ENCODE measurements around the gene NPFFR2.

Gene NPFFR2

DNA sequence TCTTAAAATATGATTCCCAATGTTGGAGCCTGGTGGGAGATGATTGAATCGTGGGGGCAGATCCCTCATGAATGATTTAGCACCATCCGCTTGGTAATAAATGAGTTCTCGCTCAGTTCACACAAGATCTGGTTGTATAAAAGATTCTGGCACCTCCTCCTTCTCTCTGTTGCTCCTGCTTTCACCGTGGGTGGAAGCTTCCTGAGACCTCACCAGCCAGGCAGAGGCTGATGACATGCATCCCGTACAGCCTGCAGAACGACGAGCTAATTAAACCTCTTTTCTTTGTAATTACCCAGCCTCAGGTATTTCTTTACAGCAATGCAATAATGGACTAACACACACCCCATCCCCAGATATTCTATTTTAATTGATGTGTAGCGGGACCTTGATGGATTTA is 162.2 kb downstream of the NPFFR2 start:
- DNase-seq (ENCODE audit: insufficient read length) (no peak), FAIRE-seq (no peak)
- TF ChIP-seq POLR2AphosphoS5 (IDR thresholded peaks at IDR 0.05; ENCODE audit: low read depth, low read length) (no peak), TAF1 (IDR thresholded peaks at IDR 0.05; ENCODE audit: borderline replicate concordance, low read depth, low read length) (no peak), POLR2A (IDR thresholded peaks at IDR 0.05; ENCODE audit: low read depth, low read length) (no peak)

- TF ChIP-seq POLR2AphosphoS5 (IDR thresholded peaks at IDR 0.05; ENCODE audit: low read depth, low read length) (no peak), POLR2A (IDR thresholded peaks at IDR 0.05; ENCODE audit: low read depth, low read length) (no peak), TAF1 (IDR thresholded peaks at IDR 0.05; ENCODE audit: borderline replicate concordance, low read depth, low read length) (no peak)
- no peak for FAIRE-seq
- no peak for DNase-seq (ENCODE audit: insufficient read length)
These were observed 162.7 kb downstream of the NPFFR2 start for GRCh38 chr4:72194453-72194852.
